Breast epithelium (tissue), 3 donors: ENCODE results near the gene MSRB1.
"Not testable (repeated sequence)": the region's sequence is repeated elsewhere in the genome, so short reads cannot be mapped to it uniquely, and the experiment has no call there.

ENCODE experiments used
- CTCF ChIP-seq, 3 donors: fragments of 450-650 bp; IDR thresholded peaks; one replicate each; pipeline ENCODE4 v1.5.1; 2016 to 2017; ENCODE audit warnings: antibody characterized with exemption in 3 of 3, mild to moderate bottlenecking in 3 of 3, moderate library complexity in 3 of 3
- POLR2A ChIP-seq: fragments of 450-650 bp; IDR thresholded peaks from one replicate; pipeline ENCODE4 v1.6.1; 2016; ENCODE audit warnings: antibody characterized with exemption, mild to moderate bottlenecking, moderate library complexity
- POLR2AphosphoS5 ChIP-seq, 3 donors: sonication (generic); formaldehyde crosslinking; IDR thresholded peaks; one replicate each; pipeline ENCODE4 v1.6.1; 2017; ENCODE audit warnings: antibody characterized with exemption in 3 of 3

- TF ChIP-seq CTCF (IDR thresholded peaks at IDR 0.05); POLR2A; POLR2AphosphoS5 (IDR thresholded peaks at IDR 0.05): not testable (repeated sequence)
These were observed 14.6 kb upstream of the MSRB1 start for GRCh38 chr16:1957434-1958142.
